H1 (cell line): ENCODE data around the gene TRIM21. TPM values are rescaled to one million over a fixed set of nuclear protein-coding genes. Genes with fewer than 3 reads are reported as not detected.

Experiments
- CTCF ChIA-PET: fragments of 300-600 bp; sonication (Branson Sonifier 250); formaldehyde crosslinking; loops from one replicate; lab custom pipeline; 2021; ENCODE audit not compliant: partially characterized antibody; lab: Charles Lee
- POLR2A ChIA-PET: fragments of 300-600 bp; sonication (Branson Sonifier 250); formaldehyde crosslinking; loops from one replicate; lab custom pipeline; 2021; ENCODE audit warnings: inconsistent platforms; ENCODE audit not compliant: partially characterized antibody; lab: Charles Lee
- DNase-seq, 2 experiments: peaks; one replicate each; pipeline versions ENCODE4 v3.0.0 to v3.0.0-alpha.2; 2010 to 2022; ENCODE audit warnings: low spot score in 2 of 2, low read depth in 1 of 2, mixed read lengths in 1 of 2
- FAIRE-seq: peaks from 2 replicates; lab custom pipeline; 2011; peaks lifted over from hg19 to GRCh38; lab: Jason Lieb, UNC
- H2AFZ ChIP-seq: 2 replicates; pipeline ENCODE4 v1.8.1; 2012; ENCODE audit warnings: low read length, inconsistent platforms
- H2AK5ac ChIP-seq: 2 replicates; pipeline ENCODE4 v1.6.1; 2013; ENCODE audit warnings: low read depth, low read length
- H2BK120ac ChIP-seq: replicated peaks from 2 replicates; pipeline ENCODE3; 2013; ENCODE audit warnings: low read depth, low read length, inconsistent platforms
- H2BK12ac ChIP-seq: 2 replicates; pipeline ENCODE4 v1.6.1; 2013; ENCODE audit warnings: low read depth, low read length
- H2BK15ac ChIP-seq: 2 replicates; pipeline ENCODE4 v1.6.1; 2013; ENCODE audit warnings: low read length
- H2BK20ac ChIP-seq: 2 replicates; pipeline ENCODE4 v1.6.1; 2013; ENCODE audit warnings: low read length
- H2BK5ac ChIP-seq: 2 replicates; pipeline ENCODE4 v1.6.1; 2013; ENCODE audit warnings: low read depth, low read length
- H3K14ac ChIP-seq: 2 replicates; pipeline ENCODE4 v1.6.1; 2013; ENCODE audit warnings: inconsistent platforms; ENCODE audit not compliant: insufficient read length
- H3K18ac ChIP-seq: 2 replicates; pipeline ENCODE4 v1.6.1; 2013; ENCODE audit warnings: low read length; ENCODE audit errors: extremely low read depth
- H3K23ac ChIP-seq: 2 replicates; pipeline ENCODE4 v1.6.1; 2013; ENCODE audit warnings: inconsistent platforms; ENCODE audit not compliant: insufficient read length
- H3K23me2 ChIP-seq: 2 replicates; pipeline ENCODE4 v1.6.1; 2013; ENCODE audit warnings: low read depth, low read length
- H3K27ac ChIP-seq: 2 replicates; pipeline ENCODE4 v1.6.1; 2011; ENCODE audit warnings: low read depth, low read length, inconsistent platforms
- H3K27me3 ChIP-seq, 4 experiments: replicated peaks in 1 of 4; 1 replicate in 1 of 4; 2 replicates in 3 of 4; pipeline versions ENCODE4 v1.6.1 to v1.8.1; 2011 to 2013; ENCODE audit warnings: low read length in 3 of 4, mild to moderate bottlenecking in 3 of 4, inconsistent platforms in 2 of 4, mixed read lengths in 2 of 4, moderate library complexity in 1 of 4; ENCODE audit not compliant: control insufficient read depth in 3 of 4, insufficient read depth in 3 of 4; ENCODE audit errors: extremely low read depth in 1 of 4
- H3K36me3 ChIP-seq, 4 experiments: 2 replicates each; pipeline versions ENCODE4 v1.6.1 to v1.8.1; 2011 to 2013; ENCODE audit warnings: mild to moderate bottlenecking in 4 of 4, low read length in 3 of 4, moderate library complexity in 2 of 4, control low read depth in 1 of 4, inconsistent platforms in 1 of 4; ENCODE audit not compliant: insufficient read depth in 4 of 4, control insufficient read depth in 2 of 4
- H3K4ac ChIP-seq: replicated peaks from 2 replicates; pipeline ENCODE3; 2013; ENCODE audit warnings: low read length, low read depth, mixed read lengths, inconsistent platforms; ENCODE audit not compliant: insufficient read length
- H3K4me1 ChIP-seq, 4 experiments: replicated peaks in 1 of 4; 1 replicate in 1 of 4; 2 replicates in 3 of 4; pipeline versions ENCODE4 v1.6.1 to v1.8.1; 2011 to 2013; ENCODE audit warnings: low read length in 3 of 4, inconsistent platforms in 2 of 4, mixed read lengths in 1 of 4; ENCODE audit not compliant: insufficient read depth in 4 of 4, control insufficient read depth in 3 of 4
- H3K4me2 ChIP-seq, 2 experiments: 2 replicates each; pipeline versions ENCODE4 v1.6.1 to v1.8.1; 2011 to 2013; ENCODE audit warnings: low read depth in 2 of 2, low read length in 2 of 2, control low read depth in 1 of 2, inconsistent platforms in 1 of 2, mild to moderate bottlenecking in 1 of 2; ENCODE audit not compliant: insufficient read depth in 1 of 2
- H3K4me3 ChIP-seq, 4 experiments: fragments of 200-600, 300-600 bp in 1 of 4; sonication (generic), shearing (Covaris generic), sonication (Bioruptor Twin) in 1 of 4; 2 replicates each; pipeline versions ENCODE4 v1.5.1 to v1.8.1; 2011 to 2016; ENCODE audit warnings: low read length in 4 of 4, low read depth in 3 of 4, control low read depth in 2 of 4, inconsistent platforms in 2 of 4, mild to moderate bottlenecking in 2 of 4, mixed read lengths in 1 of 4, moderate library complexity in 1 of 4; ENCODE audit not compliant: insufficient read depth in 2 of 4; ENCODE audit errors: extremely low read depth in 1 of 4
- H3K56ac ChIP-seq: replicated peaks from 2 replicates; pipeline ENCODE3; 2013; ENCODE audit warnings: low read depth, mild to moderate bottlenecking, mixed read lengths, low read length, inconsistent platforms; ENCODE audit not compliant: insufficient read length
- H3K79me1 ChIP-seq: 2 replicates; pipeline ENCODE4 v1.6.1; 2013; ENCODE audit warnings: low read depth, low read length, control low read depth
- H3K79me2 ChIP-seq, 2 experiments: 2 replicates each; pipeline versions ENCODE4 v1.6.1 to v1.8.1; 2012 to 2013; ENCODE audit warnings: low read length in 2 of 2, mild to moderate bottlenecking in 2 of 2, inconsistent platforms in 1 of 2; ENCODE audit not compliant: insufficient read depth in 2 of 2, control insufficient read depth in 1 of 2
- H3K9ac ChIP-seq, 4 experiments: replicated peaks in 1 of 4; 1 replicate in 1 of 4; 2 replicates in 3 of 4; pipeline versions ENCODE4 v1.6.1 to v1.8.1; 2011 to 2013; ENCODE audit warnings: low read depth in 3 of 4, low read length in 3 of 4, control low read depth in 2 of 4, mild to moderate bottlenecking in 2 of 4, moderate library complexity in 2 of 4, inconsistent platforms in 1 of 4; ENCODE audit errors: extremely low read depth in 1 of 4
- H3K9me3 ChIP-seq, 2 experiments: 2 replicates each; pipeline versions ENCODE4 v1.6.1 to v1.8.1; 2012 to 2013; ENCODE audit warnings: mild to moderate bottlenecking in 2 of 2, moderate library complexity in 2 of 2, control low read depth in 1 of 2, inconsistent platforms in 1 of 2, low read depth in 1 of 2, low read length in 1 of 2, mixed read lengths in 1 of 2; ENCODE audit not compliant: insufficient read depth in 2 of 2
- H4K20me1 ChIP-seq, 2 experiments: replicated peaks in 1 of 2; 2 replicates each; pipeline versions ENCODE3 to v1.8.1; 2011 to 2013; ENCODE audit warnings: inconsistent platforms in 2 of 2, low read length in 2 of 2, mild to moderate bottlenecking in 1 of 2; ENCODE audit not compliant: insufficient read depth in 2 of 2, control insufficient read depth in 1 of 2
- H4K5ac ChIP-seq: 2 replicates; pipeline ENCODE4 v1.6.1; 2013; ENCODE audit warnings: low read length, low read depth, mixed read lengths, inconsistent platforms; ENCODE audit not compliant: insufficient read length
- H4K8ac ChIP-seq: 2 replicates; pipeline ENCODE4 v1.8.0; 2013; ENCODE audit warnings: mild to moderate bottlenecking, moderate library complexity, low read length, inconsistent platforms; ENCODE audit not compliant: insufficient read depth; ENCODE audit errors: extremely low read depth
- H4K91ac ChIP-seq: replicated peaks from 2 replicates; pipeline ENCODE3; 2013; ENCODE audit warnings: low read length, mixed read lengths, inconsistent platforms; ENCODE audit not compliant: insufficient read length
- EP300 ChIP-seq, 2 experiments: IDR thresholded peaks; 1 replicate in 1 of 2; 2 replicates in 1 of 2; pipeline ENCODE4 v1.6.1; 2011 to 2012; ENCODE audit warnings: low read depth in 2 of 2, low read length in 2 of 2, mild to moderate bottlenecking in 2 of 2, borderline replicate concordance in 1 of 2, inconsistent platforms in 1 of 2, moderate library complexity in 1 of 2
- WGBS, 2 experiments: shearing (Covaris generic) in 1 of 2; methylation state at CpG; one replicate each; pipeline versions ENCODE4 v1.1.6 to v1.1.7; 2013 to 2015; ENCODE audit warnings: low lambda C conversion rate in 2 of 2, mixed read lengths in 2 of 2, inconsistent platforms in 1 of 2, low coverage in 1 of 2, missing lambda C conversion rate in 1 of 2; ENCODE audit not compliant: insufficient replicate concordance in 2 of 2, insufficient coverage in 1 of 2, insufficient read length in 1 of 2; ENCODE audit errors: extremely low coverage in 1 of 2, missing lambda C conversion rate in 1 of 2; 5-methylcytosine and 5-hydroxymethylcytosine counted together
- polyA plus RNA-seq, 7 experiments: library from polyadenylated mRNA; depleted of rRNA in 3 of 7; stranded (reverse) in 5 of 7; unstranded in 2 of 7; fragments of >200 nt in 5 of 7; fragments of 200-250 nt in 2 of 7; gene quantifications; 1 replicate in 5 of 7; 2 replicates in 1 of 7; 4 replicates in 1 of 7; pipeline versions ENCODE4 v1.2.1 to v1.2.3, GENCODE V29; 2011 to 2013; ENCODE audit warnings: missing spikeins in 2 of 7, mixed read lengths in 2 of 7
- total RNA-seq: library from RNA; stranded (reverse); fragmentation: NEBNext Ultra II Directional; extraction: Animal tissue kit (Norgen Biotek cat#: 25700); gene quantifications from 2 replicates; pipeline ENCODE4 v1.2.1, GENCODE V29; 2021

The TRIM21 gene
- total and polyA plus RNA-seq, 2 of the 8 experiments (the other 6 are each of a cell fraction or from before 2014, with no cell fraction given), result 15.6 to 16.7 TPM

DNA sequence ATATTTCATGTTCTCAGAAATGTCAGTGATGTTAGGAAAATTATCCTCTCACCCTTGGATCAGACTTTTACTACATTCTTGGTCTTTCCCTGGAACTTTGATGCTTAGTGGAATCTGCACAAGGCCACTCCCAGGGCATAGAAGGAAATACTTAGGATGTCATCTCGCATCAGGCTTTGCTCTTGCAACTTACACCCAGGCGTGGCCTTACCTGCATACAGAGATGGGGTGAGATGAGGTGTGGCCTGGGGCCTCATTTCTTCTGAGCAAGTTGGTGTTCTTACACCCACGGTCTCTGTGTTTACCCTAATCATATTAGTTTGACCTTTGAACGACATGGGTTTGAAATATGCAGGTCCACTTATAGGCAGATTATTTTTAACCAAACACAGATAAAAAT, 36.5 kb upstream of the TRIM21 start:
- no peak overlapping the region for H2BK5ac ChIP-seq
- no peaks in the 10 kb centered on the region for H3K36me3 ChIP-seq
- H2AFZ ChIP-seq, result no peak overlapping the region
- DNase-seq (no peak), FAIRE-seq (no peak)
- H4K5ac ChIP-seq, result no peak overlapping the region
- no peak overlapping the region for H2BK12ac ChIP-seq
- no peak overlapping the region for H4K91ac ChIP-seq
- H3K14ac ChIP-seq, result no peak overlapping the region
- no peak overlapping the region for H3K18ac ChIP-seq
- no peak overlapping the region for H2BK120ac ChIP-seq
- no peak overlapping the region for H3K56ac ChIP-seq
- H3K9ac ChIP-seq, result no peak overlapping the region
- no peak overlapping the region for H3K4ac ChIP-seq
- no peak overlapping the region for H4K8ac ChIP-seq
- no peaks in the 10 kb centered on the region for H3K79me1 ChIP-seq
- no peak overlapping the region for H3K27ac ChIP-seq
- no peak overlapping the region for H3K23ac ChIP-seq
- no peak overlapping the region for H2BK15ac ChIP-seq
- no peak overlapping the region for H2BK20ac ChIP-seq
- H4K20me1 ChIP-seq, result no peaks in the 10 kb centered on the region
- H3K4me3 ChIP-seq, result no peak overlapping the region
- no peaks in the 10 kb centered on the region for H3K27me3 ChIP-seq
- no peak overlapping the region for H3K4me2 ChIP-seq
- H3K4me1 ChIP-seq, result peaks cover 0 to 5% (median 0%) of the 10 kb centered on the region in 4 experiments; a peak in 2 of 7 replicates
- POLR2A ChIA-PET, result no interaction called here
- no peaks in the 10 kb centered on the region; the same call in 1 of the 2 replicates for H3K23me2 ChIP-seq
- H2AK5ac ChIP-seq, result no peak overlapping the region
- 92% methylated on average over 4 of the region's 4 CpGs; no CpG with 5 or more reads in 1 of the 2 experiments for WGBS, 2 experiments
- no peaks in the 10 kb centered on the region for H3K9me3 ChIP-seq
- H3K79me2 ChIP-seq, result no peaks in the 10 kb centered on the region
- CTCF ChIA-PET, result no interaction called here
- TF ChIP-seq EP300 (IDR thresholded peaks at IDR 0.05; ENCODE audit: borderline replicate concordance in 1 of 2, low read depth in 2 of 2, low read length in 2 of 2), result no peak
